GM18858 (cell line): ENCODE data around the gene SYNE4.
"Not testable (repeated sequence)": the region's sequence is repeated elsewhere in the genome, so short reads cannot be mapped to it uniquely, and the experiment has no call there.

Experiments
- ATAC-seq: cut with Tn5 transposase; IDR thresholded peaks from one replicate; pipeline ENCODE4 v1.9.1; 2021; ENCODE audit not compliant: unreplicated experiment

The SYNE4 gene

DNA sequence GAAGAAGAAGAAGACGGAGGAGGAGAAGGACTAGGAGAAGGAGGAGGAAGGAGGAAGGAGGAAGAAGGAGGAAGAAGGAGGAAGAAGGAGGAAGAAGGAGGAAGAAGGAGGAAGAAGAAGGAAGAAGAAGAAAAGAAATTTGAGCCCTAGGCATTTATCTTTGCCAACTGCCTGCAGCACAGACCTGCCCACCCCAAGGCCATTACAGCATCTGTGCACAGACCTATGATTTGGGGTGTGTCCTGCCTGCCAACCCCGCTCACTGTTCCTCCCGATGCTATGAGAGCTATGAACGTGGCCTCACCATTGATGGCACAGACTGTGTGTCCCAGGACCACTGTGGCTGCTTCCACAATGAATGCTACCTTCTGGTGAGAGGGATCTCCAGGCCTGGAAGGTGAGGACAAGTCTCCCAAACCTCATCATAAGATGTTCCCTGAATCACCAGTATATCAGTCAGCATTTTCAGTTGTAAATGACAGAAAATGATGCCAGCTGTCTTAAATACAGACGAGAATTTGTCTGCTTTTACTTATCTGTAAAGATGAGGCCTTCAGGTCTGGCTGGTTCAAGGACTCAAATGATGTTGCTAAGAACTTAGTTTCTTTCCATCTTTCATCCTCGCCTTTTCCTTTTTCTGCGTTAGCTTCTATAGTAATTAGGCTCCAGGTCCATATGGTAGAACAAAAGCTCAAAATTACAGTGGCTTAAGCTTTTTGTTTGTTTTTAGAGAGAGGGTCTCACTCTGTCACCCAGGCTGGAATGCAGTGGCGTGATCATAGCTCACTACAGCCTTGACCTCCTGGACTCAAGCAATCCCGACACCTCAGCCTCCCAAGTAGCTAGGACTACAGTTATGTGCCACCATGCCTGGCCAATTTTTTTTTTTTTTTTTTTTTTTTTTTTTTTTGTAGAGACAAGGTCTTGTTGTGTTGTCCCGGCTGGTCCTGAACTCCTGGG is 17.6 kb downstream of the SYNE4 start:
- ATAC-seq = no peak

DNA sequence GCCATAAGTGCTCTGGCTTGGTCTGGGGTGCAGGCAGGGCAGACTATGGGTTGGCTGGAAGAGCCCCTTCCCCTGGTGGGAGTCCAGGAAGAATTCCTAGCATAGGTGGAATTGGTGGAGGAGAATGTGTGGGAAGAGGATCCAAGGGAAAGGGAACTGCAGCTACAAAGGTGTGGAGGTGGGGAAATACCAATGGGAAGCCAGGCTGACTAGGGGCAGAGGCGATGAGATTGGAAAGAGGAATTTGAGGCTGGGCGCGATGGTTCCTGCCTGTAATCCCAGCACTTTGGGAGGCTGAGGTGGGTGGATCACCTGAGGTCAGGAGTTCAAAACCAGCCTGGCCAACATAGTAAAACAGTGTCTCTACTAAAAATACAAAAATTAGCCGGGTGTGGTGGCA is 18.5 kb downstream of the SYNE4 start:
- no peak for ATAC-seq

DNA sequence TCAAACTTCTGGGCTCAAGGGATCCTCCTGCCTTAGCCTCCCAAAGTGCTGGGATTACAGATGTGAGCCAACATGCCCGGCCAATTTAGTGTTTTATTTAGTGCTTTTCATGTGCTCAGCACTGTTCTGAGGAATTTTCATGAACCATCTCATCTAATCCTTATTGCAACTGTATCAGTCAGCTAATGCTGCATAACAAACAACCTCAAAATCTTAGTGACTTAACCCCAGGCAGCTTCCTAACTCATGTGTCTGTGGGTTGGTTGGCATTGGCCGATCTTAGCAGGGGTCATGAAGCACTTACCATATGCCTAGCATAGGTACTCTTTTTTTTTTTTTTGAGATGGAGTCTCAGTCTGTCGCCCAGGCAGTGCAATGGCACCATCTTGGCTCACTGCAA is 19.8 kb downstream of the SYNE4 start:
- ATAC-seq = no peak

DNA sequence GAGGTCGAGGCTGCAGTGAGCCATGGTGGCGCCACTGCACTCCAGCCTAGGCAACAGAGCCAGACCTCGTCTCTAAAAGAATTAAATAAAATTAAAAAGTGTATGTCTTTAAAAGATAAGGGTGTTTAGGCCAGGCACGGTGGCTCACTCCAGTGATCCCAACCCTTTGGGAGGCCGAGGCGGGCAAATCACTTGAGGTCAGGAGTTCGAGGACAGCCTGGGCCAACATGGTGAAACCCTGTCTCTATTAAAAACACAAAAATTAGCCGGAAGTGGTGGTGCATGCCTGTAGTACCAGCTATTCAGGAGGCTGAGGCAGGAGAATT is 21.1 kb downstream of the SYNE4 start:
- ATAC-seq = no peak

DNA sequence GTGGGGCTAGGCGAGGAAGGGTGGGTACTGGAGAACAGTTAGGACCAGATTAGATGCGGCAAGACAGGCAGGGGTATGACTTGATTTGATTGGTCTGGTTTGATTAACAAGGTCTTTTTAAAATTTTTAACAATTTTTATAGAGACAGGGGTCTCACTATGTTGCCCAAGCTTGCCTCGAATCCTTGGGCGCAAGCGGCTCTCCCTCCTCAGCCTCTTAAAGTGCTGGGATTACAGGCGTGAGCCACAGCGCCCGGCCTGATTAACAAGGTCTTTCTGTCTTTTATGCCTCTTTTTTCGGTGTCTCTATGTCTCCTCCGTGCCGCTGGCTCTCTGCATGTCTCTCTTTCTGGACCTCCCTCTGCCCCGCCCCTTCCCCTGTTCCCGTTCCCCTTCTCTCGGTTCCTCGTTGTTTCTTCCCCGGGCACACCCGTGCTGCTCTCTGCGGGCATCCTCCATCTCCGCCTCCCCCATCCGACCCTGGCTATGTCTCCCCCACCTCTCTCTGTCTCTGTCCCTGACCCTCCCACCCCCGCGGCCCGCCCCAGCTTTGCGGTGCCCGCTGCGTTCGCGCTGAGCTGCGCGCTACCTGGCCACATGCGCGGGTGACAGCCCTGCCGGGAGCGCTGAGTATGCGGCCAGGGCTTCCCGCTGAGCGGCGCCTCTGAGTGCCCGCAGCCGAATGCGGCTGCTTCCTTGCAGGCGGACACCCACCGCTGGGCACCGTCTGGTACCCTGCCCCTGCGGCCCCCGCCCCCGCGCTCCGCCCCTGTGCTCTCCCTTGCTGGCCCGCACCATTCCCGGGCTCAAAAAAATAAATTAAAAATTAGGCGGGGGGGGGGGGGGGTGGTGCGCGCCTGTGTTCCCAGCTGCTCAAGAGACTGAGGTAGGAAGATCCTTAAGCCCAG is 21.7 kb downstream of the SYNE4 start:
- ATAC-seq = no peak

DNA sequence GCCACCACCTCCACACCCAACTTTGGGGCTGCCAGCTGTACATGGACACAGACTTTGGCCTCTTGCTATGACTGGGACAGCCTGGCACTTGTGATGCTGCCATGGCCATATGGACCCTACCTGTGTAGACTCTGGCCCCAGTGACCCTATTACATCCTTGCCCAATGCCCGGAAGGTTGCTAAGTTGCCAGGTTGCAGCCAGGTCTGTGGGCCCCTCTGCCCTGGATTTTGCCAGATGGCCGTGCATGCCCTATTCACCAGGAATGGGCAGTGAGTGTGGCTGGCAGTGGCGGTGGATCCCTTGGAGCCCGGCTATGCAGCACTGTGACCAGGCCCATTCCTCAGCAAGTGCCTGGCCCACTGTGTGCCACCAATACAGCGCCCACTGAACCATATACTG is 22.5 kb downstream of the SYNE4 start:
- ATAC-seq = no peak

DNA sequence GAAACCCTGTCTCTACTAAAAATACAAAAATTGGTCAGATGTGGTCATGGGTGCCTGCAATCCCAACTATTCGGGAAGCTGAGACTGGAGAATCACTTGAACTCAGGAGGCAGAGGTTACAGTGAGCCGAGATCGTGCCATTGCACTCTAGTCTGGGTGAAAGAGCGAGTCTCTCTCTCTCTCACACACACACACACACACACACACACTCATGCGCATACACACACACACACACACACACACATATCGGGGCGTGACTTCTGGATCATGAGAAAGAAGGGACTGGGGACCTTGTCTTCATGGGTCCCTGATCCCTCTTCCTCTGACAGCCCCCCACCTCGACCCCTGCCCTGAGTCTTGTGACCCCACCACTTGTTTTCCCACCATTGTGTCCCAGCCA is 25.4 kb downstream of the SYNE4 start:
- no peak for ATAC-seq

DNA sequence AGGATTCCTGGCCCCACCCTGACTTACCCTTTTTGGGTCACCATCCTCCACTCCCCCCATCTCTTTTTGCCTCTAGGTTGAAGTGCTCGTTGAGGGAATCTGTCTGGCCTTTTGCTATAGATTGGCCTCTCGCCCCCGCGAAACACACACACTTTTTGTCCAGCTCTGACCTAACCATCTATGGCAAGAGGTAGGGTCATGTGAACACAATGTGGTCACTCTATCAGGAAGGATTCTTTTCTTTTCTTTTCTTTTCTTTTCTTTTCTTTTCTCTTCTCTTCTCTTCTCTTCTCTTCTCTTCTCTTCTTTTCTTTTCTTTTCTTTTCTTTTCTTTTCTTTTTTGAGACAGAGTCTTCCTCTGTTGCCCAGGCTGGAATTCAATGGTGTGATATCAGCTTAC is 27.6 kb downstream of the SYNE4 start:
- ATAC-seq = not testable (repeated sequence)

DNA sequence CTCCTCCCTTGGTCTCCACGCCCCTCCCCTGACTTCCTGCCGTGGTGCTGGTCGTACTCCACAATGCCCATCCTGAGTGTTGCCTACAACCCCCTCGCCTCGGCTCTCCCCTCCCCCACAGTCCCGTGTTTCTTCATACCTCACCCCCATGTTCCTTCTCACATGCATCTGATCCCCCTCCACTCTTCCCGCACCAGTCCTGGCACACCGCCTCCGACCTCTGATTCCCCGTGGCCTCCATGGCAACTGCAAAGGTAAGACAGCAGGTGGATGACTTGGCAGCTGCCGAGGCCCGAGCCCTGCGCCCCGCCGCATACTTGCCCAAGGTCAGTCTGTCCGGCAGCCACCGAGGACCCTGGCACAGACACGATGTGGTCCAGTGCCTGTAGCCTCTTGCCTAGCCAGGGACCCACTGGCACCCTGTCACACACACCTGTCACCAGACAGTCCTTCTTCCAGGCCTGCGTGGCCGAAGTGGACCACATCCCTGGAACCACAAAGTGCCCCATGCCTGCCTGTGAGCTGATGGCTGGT is 29.7 kb downstream of the SYNE4 start:
- ATAC-seq = no peak

DNA sequence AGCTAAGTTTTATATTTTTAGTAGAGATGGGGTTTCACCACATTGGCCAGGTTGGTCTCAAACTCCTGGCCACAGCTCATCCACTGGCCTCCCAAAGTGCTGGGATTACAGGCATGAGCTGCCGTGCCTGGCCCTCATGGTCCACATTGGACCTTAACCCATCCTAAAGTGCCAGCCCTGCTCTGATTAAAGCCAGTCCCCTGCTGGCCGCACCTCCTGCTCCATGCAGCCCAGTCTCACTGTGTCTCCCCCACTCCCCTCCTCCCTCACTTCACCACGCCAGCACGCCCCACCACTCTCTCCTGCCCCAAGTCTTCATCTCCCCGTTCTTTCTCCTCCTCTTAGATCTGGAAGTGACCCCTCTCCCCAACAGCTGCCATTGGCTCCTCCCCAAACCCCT is 30.3 kb downstream of the SYNE4 start:
- ATAC-seq = no peak

DNA sequence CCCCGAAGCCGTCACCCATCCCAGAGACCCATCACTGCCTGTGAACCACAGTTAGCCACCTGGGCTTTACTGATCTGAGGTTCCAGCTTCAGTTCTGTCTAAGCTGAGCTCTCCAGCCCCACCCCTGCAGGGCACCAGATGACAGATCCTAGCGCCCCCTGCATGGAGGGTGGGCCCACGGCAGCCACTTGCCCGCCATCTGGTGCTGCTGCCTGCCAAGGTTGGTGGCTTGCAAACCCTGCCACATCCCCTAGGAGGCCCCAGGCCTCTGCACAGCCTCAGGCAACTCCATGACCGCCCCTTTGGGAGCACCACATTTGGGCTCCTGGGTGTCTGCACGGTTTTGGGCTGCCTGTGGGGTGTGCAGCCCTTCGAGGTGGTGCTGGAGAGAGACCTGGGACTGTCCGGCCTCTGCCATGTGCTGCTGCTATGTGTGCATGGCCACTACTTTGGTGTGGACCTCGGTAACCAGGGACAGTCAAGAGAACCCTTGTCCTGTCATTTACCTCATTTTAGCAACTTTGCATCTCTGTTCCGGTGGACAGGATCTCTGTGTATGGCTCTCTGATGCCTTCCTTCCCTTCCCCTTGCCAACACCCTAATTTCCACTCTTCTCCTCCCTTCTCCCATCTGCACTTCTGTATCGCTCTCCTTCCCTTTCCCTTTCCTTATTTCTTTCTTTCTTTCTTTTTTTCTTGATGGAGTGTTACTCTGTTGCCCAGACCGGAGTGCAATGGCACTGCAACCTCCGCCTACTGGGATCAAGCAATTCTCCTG is 31.0 kb downstream of the SYNE4 start:
- ATAC-seq = no peak

DNA sequence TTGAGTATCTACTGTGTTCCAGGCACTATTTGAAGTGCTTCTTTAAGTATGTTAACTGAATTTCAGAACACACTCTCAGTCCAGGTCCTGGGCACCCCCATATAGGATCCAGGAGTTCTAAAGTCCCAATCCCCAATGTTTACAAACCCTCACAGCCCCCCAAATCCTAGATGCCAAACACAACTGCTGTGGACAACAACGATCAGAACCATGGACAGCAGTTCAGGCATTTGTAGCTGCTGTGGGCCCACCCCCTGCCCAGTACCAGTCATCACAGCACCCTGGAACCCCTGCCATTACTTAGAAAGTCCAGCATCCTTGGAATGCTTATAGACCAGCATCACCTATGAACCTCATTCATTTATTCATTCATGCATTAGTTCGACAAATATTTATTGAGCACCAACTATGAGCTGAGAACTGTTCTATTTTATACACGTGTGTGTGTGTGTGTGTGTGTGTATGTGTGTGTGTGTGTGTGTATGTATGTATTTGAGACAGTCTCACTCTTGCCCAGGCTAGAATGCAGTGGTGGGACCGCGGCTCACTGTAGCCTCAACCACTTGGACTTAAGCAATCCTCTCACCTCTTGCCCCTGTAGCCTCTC is 32.9 kb downstream of the SYNE4 start:
- no peak for ATAC-seq

DNA sequence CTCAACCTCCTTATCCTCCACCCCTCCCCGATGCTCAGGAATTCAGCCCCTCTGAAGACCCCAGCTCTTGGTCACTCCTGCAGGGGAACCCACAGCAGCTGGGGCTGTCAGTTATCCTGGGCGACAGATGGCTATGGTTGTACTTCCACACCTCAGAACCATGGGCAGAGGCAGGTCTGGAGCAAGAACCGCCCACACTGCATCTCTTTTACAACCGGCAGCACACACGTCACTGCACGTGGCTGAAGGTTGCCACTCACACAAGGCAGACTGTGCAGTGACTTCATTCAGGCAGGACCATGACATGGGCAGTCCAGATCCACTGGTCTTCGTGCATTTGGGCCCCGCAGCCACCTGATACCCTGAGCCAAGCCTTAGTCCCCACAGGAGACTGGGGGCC is 35.1 kb downstream of the SYNE4 start:
- no peak for ATAC-seq

DNA sequence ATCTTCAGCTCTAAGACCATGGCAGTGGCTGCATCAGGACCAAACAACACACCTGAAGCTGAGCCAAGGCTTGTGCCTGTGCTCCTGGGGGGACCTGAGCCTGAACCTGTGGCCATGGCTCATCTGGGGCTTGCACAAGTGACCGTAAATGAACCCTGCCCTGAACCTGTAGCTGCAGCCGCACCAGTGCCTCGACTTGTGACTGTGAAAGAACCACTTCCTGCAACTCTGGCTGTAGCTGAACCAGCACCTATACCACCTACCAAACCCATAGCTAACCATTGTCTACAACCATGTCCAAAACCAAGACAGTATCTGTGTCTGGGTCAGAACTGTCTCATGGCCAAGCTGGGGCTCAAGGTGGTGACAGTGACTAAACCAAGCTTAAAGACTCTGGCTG is 41.8 kb downstream of the SYNE4 start:
- no peak for ATAC-seq

DNA sequence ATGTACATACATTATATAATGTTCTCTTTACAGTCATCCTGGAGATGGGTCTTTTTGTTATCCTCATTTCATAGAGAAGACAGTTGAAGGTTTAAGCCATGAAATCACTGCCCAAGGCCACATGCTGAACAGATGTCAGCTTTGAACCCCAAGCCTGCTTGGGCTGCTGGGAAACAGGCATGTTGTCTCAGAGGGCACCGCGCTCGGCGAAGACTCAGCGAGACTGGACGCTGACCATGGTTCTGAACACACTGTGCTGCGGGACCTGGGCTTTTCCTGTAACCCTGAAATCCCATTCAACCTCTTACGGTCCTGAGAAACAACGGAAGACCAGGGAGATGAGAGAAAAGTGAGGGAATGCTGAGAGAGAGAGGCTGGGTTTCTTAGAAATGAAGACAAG is 45.1 kb downstream of the SYNE4 start:
- ATAC-seq = no peak

DNA sequence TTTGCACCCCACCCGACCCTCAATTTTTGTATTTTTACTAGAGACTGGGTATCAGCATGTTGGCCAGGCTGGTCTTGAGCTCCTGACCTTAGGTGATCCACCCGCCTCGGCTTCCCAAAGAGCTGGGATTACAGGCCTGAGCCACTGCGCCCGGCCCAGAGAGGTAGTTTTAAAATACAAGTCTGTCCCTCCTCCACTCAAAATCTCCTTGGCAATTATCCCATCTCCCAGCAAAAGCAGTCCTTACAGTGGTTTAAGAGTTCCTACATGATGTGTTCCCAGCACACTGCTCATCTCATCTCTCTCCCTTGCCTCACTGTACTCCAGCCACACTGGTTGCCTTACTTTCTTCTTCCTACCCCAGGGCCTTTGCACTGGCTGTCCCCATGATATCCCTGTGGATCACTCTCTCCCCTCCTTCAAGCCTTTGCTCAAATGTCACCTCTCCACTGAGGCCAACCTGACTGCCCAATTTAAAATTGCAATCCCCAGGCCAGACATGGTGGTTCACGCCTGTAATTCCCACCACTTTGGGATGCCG is 48.1 kb downstream of the SYNE4 start:
- ATAC-seq = no peak

DNA sequence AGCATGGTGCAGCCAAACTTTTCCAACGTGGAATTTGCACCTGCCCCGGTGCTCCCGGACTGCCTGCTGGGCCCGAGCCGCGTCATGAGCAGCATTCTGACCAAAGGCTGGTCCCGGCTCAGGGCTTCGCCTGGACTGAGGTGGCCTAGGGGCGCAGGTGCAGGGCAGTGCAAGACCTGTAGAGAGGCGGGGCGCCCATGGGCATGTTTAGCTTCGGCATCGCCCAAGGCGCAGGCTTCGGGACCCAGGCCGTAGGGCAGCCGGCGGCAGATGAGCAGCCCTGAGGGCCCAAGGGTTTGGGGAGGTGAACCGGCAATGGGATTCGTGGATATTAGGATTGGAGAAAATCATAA is 48.7 kb downstream of the SYNE4 start:
- no peak for ATAC-seq

DNA sequence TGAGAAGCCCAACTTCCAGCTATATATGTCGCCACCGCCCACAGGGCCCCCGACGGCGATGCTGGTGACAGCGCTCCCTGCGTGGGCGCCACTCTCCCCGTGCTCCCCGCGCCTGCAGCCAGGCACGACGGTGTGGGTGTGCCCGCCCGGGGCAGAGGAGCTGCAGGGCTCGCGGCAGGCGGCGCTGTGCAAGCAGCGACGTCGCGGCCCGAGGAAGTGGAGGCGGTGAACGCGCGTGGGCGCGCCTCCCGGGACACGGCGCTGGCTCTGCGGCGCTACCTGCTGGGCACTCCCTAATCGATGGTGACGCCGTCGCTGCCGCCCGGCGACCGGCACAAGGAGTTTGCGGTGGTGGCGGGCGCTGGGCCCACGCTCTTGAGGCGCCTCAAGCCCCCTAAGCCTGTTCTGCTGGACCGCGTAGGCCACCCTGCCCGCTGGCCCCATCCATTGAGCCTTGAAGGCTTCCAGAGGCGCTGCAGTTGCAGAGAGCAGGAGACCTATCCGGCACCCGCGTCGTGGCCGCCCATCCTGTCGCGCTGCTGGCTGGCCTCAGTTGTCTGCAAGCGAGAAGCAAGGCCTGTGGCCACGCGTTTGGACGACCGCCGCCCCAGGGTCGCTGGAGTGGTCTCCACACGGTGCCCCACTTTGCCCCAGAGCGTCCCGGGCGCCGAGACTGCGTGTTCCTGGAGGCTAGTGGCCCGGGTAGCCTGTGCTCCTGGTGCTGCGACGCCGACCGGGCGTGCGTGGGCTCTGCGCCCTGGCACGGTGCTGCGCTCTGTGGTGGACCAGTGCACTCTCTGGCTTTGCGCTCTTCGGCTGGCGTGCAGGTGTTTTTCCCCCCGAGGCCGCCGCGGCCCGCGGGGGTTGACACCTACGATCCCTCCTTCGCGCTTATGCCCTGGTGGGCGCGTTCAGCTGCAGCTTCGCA is 49.3 kb downstream of the SYNE4 start:
- ATAC-seq = no peak

DNA sequence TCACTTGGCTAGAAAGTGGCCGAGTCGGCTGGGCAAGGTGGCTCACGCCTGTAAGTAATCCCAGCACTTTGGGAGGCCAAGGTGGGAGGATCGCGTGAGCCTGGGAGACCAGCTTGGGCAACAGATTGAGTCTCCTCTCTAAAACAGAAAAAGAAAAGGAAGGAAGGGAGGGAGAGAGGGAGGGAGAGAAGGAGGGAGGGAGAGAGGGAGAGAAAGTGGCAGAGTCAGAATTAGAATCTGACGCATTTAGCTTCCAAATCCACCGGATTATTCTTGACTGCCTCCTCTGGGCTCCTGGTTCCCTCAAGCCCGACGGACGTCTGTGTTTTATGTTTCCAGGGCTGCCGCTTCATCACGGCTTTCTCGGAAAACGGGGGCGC is 50.0 kb downstream of the SYNE4 start:
- no peak for ATAC-seq
